Common myeloid progenitor, CD34-positive (primary cell): ENCODE measurements around the gene NFYC.

ENCODE experiments used
- CTCF ChIA-PET: fragments of 350-600 bp; sonication (Branson Sonifier 250); formaldehyde crosslinking; loops from one replicate; lab custom pipeline; 2021; ENCODE audit warnings: antibody characterized with exemption; lab: Charles Lee
- POLR2A ChIA-PET: fragments of 350-600 bp; sonication (Branson Sonifier 250); formaldehyde crosslinking; loops from one replicate; lab custom pipeline; 2021; ENCODE audit warnings: antibody characterized with exemption; lab: Charles Lee
- DNase-seq, 3 donors: peaks; one replicate each; pipeline versions ENCODE4 v3.0.0 to v3.0.0-alpha.2; 2013
- H3K27ac ChIP-seq, 2 experiments: 1 replicate in 1 of 2; 2 replicates in 1 of 2; pipeline ENCODE4 v1.7.0; 2013; ENCODE audit warnings: inconsistent platforms in 2 of 2, low read length in 2 of 2, mild to moderate bottlenecking in 2 of 2, low read depth in 1 of 2, moderate library complexity in 1 of 2; ENCODE audit not compliant: severe bottlenecking in 2 of 2, insufficient read depth in 1 of 2, poor library complexity in 1 of 2
- H3K27me3 ChIP-seq, 5 experiments: replicated peaks in 2 of 5; 1 replicate in 3 of 5; 2 replicates in 2 of 5; pipeline versions ENCODE4 v1.6.1 to v1.7.0; 2013; ENCODE audit warnings: low read length in 4 of 5, mild to moderate bottlenecking in 2 of 5, moderate library complexity in 2 of 5, inconsistent platforms in 1 of 5; ENCODE audit not compliant: insufficient read depth in 5 of 5, control insufficient read depth in 4 of 5
- H3K36me3 ChIP-seq, 4 experiments: 1 replicate in 2 of 4; 2 replicates in 2 of 4; pipeline versions ENCODE4 v1.6.1 to v1.7.0; 2013; ENCODE audit warnings: low read length in 3 of 4, control low read depth in 1 of 4, mild to moderate bottlenecking in 1 of 4; ENCODE audit not compliant: control insufficient read depth in 4 of 4, insufficient read depth in 4 of 4
- H3K4me1 ChIP-seq, 4 experiments: 1 replicate in 3 of 4; 2 replicates in 1 of 4; pipeline versions ENCODE4 v1.6.1 to v1.7.1; 2013; ENCODE audit warnings: low read length in 3 of 4, mild to moderate bottlenecking in 3 of 4, control low read depth in 1 of 4, inconsistent platforms in 1 of 4, moderate library complexity in 1 of 4; ENCODE audit not compliant: control insufficient read depth in 4 of 4, insufficient read depth in 4 of 4; ENCODE audit errors: control extremely low read depth in 1 of 4
- H3K4me3 ChIP-seq, 7 experiments: 1 replicate in 4 of 7; 2 replicates in 3 of 7; pipeline versions ENCODE4 v1.5.1 to v1.7.0; 2013; ENCODE audit warnings: mild to moderate bottlenecking in 7 of 7, low read length in 6 of 7, moderate library complexity in 6 of 7, inconsistent platforms in 2 of 7, low read depth in 2 of 7, control low read depth in 1 of 7; ENCODE audit not compliant: insufficient read depth in 4 of 7, control insufficient read depth in 1 of 7; ENCODE audit errors: extremely low read depth in 1 of 7
- H3K9me3 ChIP-seq, 5 experiments: 1 replicate in 4 of 5; 2 replicates in 1 of 5; pipeline versions ENCODE4 v1.6.1 to v1.7.1; 2013; ENCODE audit warnings: low read length in 4 of 5, mild to moderate bottlenecking in 2 of 5, inconsistent platforms in 1 of 5, low read depth in 1 of 5, moderate library complexity in 1 of 5; ENCODE audit not compliant: control insufficient read depth in 4 of 5, insufficient read depth in 2 of 5; ENCODE audit errors: control extremely low read depth in 1 of 5
- WGBS: methylation state at CpG from one replicate; pipeline ENCODE4 v1.1.5; 2013; ENCODE audit not compliant: insufficient coverage; 5-methylcytosine and 5-hydroxymethylcytosine counted together

The NFYC gene

GRCh38 chr1:40810927-40811326 lies 119.4 kb downstream of the NFYC start:
- Histone ChIP-seq H3K4me1 (peaks cover 0 to 15% (median 6%) of the 10 kb centered on the region in 4 experiments), H3K4me3 (no peak overlapping the region), H3K27ac (no peak overlapping the region), H3K36me3 (no peaks in the 10 kb centered on the region), H3K9me3 (no peaks in the 10 kb centered on the region), H3K27me3 (peaks cover 0 to 2% (median 0%) of the 10 kb centered on the region in 5 experiments)
- POLR2A ChIA-PET = no interaction called here
- CTCF ChIA-PET = interaction anchor here (0.9 to 1.2 kb wide), 2 partner anchors 12 to 13 kb away, joined by 3 to 4 read pairs; no protein-coding TSS in a partner anchor
- no peak for DNase-seq
- 95% methylated on average over 3 of the region's 5 CpGs for WGBS

GRCh38 chr1:40815420-40815819 lies 123.9 kb downstream of the NFYC start:
- POLR2A ChIA-PET = no interaction called here
- 100% methylated on average over 2 of the region's 9 CpGs for WGBS
- DNase-seq = no peak
- no peaks in the 10 kb centered on the region for H3K36me3 ChIP-seq
- no peaks in the 10 kb centered on the region for H3K9me3 ChIP-seq
- H3K4me1 ChIP-seq = peaks cover 0 to 18% (median 14%) of the 10 kb centered on the region in 4 experiments
- no peak overlapping the region for H3K4me3 ChIP-seq
- H3K27ac ChIP-seq = no peak overlapping the region
- H3K27me3 ChIP-seq = peaks cover 0 to 23% (median 16%) of the 10 kb centered on the region in 5 experiments
- CTCF ChIA-PET = interaction anchor here (1.8 to 3.4 kb wide), 2 partner anchors 11 to 41 kb away, joined by 6 to 10 read pairs; no protein-coding TSS in a partner anchor

GRCh38 chr1:40817791-40818263 lies 126.3 kb downstream of the NFYC start:
- Histone ChIP-seq H3K27me3 (peaks cover 0 to 23% (median 16%) of the 10 kb centered on the region in 5 experiments), H3K9me3 (no peaks in the 10 kb centered on the region), H3K4me1 (peaks cover 0 to 28% (median 20%) of the 10 kb centered on the region in 4 experiments), H3K27ac (no peak overlapping the region), H3K4me3 (peak overlapping the region in 4 of 7 experiments; percentile 25 to 69 (median 52)), H3K36me3 (no peaks in the 10 kb centered on the region)
- DNase-seq = peak in 1 of 3 donors; percentile 56
- WGBS = 35% methylated on average over 19 of the region's 19 CpGs
- ChIA-PET POLR2A (no interaction called here), CTCF (interaction anchor here (1.5 to 3.4 kb wide), 2 partner anchors 32 to 43 kb away, joined by 7 to 10 read pairs; no protein-coding TSS in a partner anchor)

- no peaks in the 10 kb centered on the region for H3K9me3 ChIP-seq
- H3K36me3 ChIP-seq = no peaks in the 10 kb centered on the region
- no peak overlapping the region for H3K27ac ChIP-seq
- H3K4me1 ChIP-seq = peaks cover 0 to 28% (median 20%) of the 10 kb centered on the region in 4 experiments
- under 1% methylated on average over 50 of the region's 59 CpGs for WGBS
- ChIA-PET CTCF (interaction anchor here (1.7 to 3.4 kb wide), 2 partner anchors 44 kb away, joined by 5 to 10 read pairs; no protein-coding TSS in a partner anchor), POLR2A (no interaction called here)
- H3K27me3 ChIP-seq = peaks cover 0 to 23% (median 16%) of the 10 kb centered on the region in 5 experiments
- DNase-seq = peak; percentile 69 to 81 (median 79)
- H3K4me3 ChIP-seq = peak overlapping the region in 6 of 7 experiments; percentile 38 to 69 (median 52)
Measured at GRCh38 chr1:40818264-40818961, 126.9 kb downstream of the NFYC start.

GRCh38 chr1:40819101-40819500 lies 127.6 kb downstream of the NFYC start:
- no peaks in the 10 kb centered on the region for H3K36me3 ChIP-seq
- no peak for DNase-seq
- H3K9me3 ChIP-seq = no peaks in the 10 kb centered on the region
- WGBS = 71% methylated on average over 18 of the region's 26 CpGs
- peak overlapping the region in 1 of 7 experiments; percentile 69 for H3K4me3 ChIP-seq
- POLR2A ChIA-PET = no interaction called here
- no peak overlapping the region for H3K27ac ChIP-seq
- H3K27me3 ChIP-seq = peaks cover 0 to 23% (median 16%) of the 10 kb centered on the region in 5 experiments
- CTCF ChIA-PET = interaction anchor here (1.7 kb wide), 1 partner anchor 44 kb away, joined by 5 read pairs; no protein-coding TSS in a partner anchor
- peaks cover 0 to 28% (median 20%) of the 10 kb centered on the region in 4 experiments for H3K4me1 ChIP-seq

- H3K4me1 ChIP-seq = peaks cover 0 to 39% (median 30%) of the 10 kb centered on the region in 4 experiments
- H3K4me3 ChIP-seq = no peak overlapping the region
- no peaks in the 10 kb centered on the region for H3K9me3 ChIP-seq
- peaks cover 0 to 23% (median 16%) of the 10 kb centered on the region in 5 experiments for H3K27me3 ChIP-seq
- ChIA-PET CTCF (interaction anchor here (0.5 to 1.7 kb wide), 8 partner anchors 10 to 117 kb away, joined by 3 to 6 read pairs (median 4); no protein-coding TSS in a partner anchor), POLR2A (no interaction called here)
- WGBS = 94% methylated on average over 3 of the region's 3 CpGs
- peak in 1 of 3 donors; percentile 33 for DNase-seq
- H3K36me3 ChIP-seq = no peaks in the 10 kb centered on the region
- no peak overlapping the region for H3K27ac ChIP-seq
Measured at GRCh38 chr1:40820251-40820797, 128.8 kb downstream of the NFYC start.
